ENCODE data around the gene USP14.
A peak's percentile ranks its signal among the peaks of the same experiment; 100 is the strongest.
"Not testable (repeated sequence)": the region's sequence is repeated elsewhere in the genome, so short reads cannot be mapped to it uniquely, and the experiment has no call there.

The USP14 gene

DNA sequence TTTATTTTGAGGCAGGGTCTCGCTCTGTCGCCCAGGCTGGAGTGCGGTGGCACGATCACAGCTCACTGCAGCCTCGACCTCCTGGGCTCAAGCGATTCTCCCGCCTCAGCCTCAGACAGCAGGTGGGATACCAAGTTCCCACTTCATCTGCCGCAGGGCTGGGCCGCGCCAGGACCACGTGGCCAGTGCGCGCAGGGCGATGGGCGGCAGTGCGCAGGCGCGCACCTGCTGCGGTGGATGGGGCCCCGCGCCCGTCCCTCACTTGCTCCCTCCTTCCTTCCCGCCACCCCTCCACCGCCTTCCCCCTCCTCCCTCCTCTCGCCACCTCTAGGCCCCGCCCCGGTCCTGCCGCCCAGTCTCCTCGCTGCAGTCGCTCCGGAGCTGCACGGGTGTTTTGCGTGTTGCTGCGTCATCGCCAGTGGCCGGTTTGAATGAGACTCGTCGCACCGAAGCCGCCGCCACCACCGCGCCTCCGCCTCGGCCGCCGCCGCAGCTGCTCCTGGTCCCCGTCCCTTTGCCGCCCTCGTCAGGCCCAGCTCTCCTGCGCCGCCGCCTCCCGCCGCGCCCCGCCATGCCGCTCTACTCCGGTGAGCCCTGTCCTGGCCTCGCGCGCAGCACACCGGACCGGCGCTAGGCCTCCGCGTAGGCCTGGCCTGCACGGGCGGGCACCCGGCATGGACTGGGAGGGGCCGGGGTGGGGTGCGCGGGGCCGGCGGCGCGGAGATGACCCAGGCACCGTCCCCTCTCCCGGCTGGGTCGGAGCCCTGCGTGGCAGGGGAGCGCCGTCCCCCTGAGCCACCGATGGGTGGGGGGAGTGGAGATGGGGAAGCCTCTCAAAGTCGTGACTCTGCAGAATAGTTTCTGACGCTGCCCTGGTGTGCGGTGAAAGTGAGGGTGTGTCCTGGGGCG is at the start of gene USP14:
Gene USP14 (plus strand): TSS at position 430 of the 909 bp plus-strand sequence. CDS start 142 bp downstream, at position 572.
- peak; percentile 52 for DNase-seq

DNA sequence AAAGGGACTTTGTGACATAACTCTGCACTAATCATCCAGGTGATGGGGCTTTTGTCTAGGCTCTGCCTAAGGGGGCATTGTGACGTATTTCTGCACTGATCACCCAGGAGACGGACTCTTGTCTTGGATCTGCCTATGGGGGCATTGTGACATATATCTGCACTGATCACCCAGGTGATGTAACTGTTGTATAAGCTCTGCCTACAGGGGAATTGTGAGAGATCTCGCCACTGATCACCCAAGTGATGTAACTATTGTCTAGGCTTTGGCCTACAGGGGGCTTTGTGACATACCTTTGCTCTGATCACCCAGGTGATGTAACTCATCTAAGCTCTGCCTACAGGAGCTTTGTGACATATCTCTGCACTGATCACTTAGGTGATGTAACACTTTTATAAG is 49.7 kb upstream of the USP14 start:
- DNase-seq, result not testable (repeated sequence)

DNA sequence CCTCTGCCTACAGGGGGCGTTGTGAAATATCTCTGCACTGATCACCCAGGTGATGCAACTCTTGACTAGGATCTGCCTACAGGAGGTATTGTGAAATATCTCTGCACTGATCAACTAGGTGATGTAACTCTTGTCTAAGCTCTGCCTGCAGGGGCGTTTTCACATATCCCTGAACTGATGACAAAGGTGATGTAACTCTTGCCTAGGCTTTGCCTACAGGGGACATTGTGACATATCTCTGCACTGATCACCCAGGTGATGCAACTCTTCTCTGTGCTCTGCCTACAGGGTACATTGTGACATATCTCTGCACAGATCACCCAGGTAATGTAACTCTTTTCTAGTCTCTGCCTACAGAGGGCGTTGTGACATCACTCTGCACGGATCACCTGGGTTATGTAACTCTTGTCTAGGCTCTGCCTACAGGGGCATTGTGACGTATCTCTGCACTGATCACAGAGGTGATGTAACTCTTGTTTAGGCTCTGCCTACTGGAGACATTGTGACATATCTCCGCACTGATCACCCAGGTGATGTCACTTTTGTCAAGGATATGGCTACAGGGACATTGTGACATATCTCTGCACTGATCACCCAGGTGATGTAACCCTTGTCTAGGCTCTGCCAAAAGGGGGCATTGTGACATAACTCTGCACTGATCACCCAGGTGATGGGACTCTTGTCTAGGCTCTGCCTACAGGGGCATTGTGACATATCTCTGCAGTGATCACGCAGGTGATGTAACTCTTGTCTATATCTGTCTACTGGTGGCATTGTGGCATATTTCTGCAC is 49.0 kb upstream of the USP14 start:
- DNase-seq, result not testable (repeated sequence)

DNA sequence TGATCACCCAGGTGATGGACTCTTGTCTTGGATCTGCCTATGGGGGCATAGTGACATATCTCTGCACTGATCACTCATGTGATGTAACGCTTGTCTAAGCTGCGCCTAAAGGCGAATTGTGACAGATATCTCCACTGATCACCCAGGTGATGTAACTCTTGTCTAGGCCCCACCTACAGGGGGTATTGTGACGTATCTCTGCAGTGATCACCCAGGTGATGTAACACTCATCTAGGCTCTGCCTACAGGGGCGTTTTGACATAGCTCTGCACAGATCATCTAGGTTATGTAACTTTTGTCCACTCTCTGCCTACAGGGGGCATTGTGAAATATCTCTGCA is 48.5 kb upstream of the USP14 start:
- not testable (repeated sequence) for DNase-seq

DNA sequence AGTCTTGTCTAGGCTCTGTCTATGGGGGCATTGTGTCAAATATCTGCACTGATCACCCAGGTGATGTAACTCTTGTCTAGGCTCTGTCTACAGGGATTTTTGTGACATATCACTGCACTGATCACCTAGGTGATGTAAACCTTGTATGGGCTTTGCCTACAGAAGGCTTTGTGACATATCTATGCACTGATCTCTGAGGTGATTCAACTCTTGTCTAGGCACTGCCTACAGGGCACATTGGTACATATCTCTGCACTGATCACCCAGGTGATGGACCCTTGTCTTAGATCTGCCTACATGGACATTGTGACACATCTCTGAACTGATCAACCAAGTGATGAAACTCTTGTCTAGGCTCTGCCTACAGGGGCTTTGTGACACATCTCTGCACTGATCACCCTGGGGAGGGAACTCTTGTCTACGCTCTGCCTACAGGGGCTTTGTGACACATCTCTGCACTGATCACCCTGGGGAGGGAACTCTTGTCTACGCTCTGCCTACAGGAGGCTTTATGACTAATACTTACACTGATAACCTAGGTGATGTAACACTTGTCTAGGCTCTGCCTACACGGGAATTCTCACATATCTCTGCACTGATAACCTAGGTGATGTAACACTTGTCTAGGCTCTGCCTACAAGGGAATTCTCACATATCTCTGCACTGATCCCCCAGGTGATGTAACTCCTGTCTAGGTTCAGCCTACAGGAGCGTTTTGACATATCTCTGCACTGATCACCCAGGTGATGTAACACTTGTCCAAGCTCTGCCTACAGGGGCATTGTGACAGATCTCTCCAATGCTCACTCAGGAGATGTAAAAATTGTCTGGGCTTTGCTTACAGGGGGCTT is 47.8 kb upstream of the USP14 start:
- DNase-seq, result not testable (repeated sequence)

GRCh38 chr18:111306-112014 is 46.9 kb upstream of the USP14 start:
- DNase-seq, result no peak

DNA sequence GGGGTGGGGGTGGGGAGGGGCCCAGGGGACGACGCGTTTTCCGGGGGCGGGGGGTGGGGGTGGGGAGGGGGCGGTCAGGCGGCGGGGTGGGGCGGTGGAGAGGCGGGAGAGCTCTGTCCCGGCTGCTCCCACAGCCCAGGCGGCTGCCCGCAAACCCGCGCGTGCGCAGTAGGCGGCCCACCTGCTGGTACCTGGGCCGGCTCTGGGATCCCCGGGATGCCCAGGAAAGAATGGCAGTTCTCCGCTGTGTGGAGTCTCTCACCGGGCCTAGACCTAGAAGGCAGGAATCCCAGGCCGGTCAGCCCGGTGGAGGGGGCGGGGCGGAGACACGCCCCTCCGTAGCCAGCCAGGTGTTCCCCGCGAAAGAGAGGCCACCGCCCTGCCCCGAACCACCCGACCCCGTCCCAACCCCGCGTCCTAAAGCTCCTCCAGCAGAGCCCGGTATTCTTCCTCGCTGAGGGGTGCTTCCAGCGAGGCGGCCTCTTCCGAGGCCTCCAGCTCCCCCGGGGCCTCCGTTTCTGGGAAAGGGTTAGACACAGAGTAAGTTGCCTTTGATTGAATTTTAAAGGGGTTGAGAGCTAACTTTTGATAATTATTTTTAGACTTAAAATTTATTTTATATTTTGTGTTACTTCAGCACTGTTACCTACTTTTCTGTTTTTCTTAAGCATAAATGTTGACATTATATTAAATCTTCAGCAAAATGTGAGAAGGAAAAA is 46.2 kb upstream of the USP14 start:
- not testable (repeated sequence) for DNase-seq

DNA sequence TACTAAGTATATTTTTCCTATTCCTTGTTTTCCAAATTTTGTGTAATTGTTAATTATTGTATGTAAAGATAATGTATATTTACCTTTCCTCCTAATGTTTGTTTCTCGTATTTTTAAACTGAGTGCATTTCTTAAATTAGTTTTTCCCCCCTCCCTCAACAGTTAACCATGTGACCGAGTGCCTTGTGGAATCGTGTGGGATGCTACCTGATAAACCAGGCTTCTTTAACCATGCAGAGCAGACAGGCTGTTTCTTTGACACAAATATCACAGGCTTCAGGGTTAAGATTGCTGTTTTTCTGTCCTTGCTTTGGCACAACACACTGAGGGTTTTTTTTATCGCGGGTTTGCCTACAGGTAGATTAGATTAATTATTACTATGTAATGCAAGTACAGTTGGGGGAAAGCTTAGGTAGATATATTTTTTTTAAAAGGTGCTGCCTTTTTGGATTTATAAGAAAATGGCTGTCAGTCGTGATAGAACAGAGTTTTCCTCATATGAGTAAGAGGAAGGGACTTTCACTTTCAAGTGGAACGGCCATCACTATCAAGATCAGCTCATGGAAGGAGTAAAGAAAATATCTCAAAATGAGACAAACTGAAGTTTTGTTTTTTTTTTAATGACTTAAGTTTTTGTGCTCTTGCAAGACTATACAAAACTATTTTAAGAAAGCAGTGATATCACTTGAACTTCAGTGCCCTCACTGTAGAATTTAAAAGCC is 37.7 kb upstream of the USP14 start:
- DNase-seq, result not testable (repeated sequence)

GRCh38 chr18:135045-135444 is 23.3 kb upstream of the USP14 start:
- DNase-seq, result no peak

DNA sequence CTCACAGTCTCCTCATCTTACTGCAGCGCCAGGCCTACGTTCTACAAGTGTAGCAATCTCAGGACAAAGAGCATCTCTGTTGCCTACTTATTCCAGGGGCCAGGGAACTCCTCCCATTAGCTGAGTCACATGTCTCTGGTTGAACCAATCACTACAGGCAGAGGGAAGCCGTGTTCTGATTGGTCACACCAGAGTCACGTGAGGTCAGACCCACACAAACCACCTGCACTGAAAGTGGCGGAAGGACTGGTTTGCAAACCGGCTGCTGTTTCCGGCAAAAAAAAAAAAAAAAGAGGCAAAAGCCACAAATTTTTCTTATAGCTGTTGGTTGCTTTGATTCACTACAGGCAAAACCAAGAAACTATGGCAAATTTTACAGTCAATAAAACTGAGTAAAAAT is 21.9 kb upstream of the USP14 start:
- DNase-seq, result no peak

DNA sequence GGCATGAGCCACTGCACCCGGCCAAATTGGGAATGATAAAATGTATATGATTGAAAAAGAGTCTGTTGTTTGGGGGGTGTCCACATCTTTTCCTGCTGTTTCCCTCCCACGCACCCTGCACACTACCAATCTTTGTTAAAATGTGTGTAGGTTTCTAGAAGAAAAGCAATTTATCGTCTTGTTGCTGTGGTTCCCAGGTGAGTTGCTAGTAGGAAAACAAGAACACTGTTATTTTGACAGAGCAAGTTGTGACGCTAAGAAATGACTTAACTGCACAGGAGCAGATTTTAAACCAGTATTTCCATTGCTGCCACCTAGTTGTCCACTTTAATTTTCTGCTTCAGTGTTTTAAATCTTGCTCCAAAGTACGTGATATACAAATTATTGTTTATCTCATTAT is 21.0 kb upstream of the USP14 start:
- DNase-seq, result no peak

GRCh38 chr18:140670-141266 is 17.6 kb upstream of the USP14 start:
- no peak for DNase-seq

DNA sequence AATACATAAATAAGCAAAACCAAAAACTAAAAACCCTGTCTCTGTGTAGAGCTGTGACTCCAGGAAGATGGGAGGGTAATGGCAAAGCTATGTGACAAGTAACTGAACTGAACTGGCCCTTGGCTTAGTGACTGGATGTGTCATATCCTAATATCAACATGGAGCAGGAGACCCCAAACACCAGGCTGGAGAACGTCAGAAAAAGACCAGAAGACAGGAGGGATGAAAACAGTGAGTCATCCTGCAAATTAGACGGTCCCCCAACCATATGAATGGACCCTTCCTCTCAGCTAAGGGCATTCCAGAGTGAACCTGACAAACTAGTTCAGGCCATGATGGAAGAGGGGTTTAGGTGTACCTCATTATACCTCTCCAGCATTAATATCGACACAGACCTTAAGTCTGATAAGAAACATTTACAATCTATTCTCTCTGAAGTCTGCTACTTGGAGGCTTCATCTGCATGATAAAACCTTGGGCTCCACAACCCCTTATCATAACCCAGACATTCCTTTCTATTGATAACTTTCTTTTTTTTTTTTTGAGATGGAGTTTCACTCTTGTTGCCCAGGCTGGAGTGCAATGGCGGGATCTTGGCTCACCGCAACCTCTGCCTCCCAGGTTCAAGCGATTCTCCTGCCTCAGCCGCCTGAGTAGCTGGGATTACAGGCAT is 15.6 kb upstream of the USP14 start:
- not testable (repeated sequence) for DNase-seq

DNA sequence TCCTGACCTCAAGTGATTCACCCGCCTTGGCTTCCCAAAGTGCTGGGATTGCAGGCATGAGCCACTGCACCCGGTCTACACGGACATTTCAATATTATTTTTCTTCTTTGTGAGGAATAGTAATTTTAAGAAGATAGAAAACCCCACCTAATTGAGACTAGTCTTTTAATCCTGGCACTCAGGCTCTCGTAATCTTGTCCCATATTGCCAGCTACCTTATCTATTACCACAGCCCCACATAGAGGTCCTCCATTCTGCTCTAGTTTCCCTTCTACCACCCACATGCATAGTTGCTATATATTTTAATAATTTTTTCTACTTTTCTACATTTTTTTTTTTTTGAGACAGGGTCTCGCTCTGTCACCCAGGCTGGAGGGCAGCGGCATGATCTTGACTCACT is 9.5 kb upstream of the USP14 start:
- no peak for DNase-seq

- no peak for DNase-seq
Observed at GRCh38 chr18:154151-154550, 4.2 kb upstream of the USP14 start.

- DNase-seq, result no peak
Observed at GRCh38 chr18:155688-156087, 2.7 kb upstream of the USP14 start.

DNA sequence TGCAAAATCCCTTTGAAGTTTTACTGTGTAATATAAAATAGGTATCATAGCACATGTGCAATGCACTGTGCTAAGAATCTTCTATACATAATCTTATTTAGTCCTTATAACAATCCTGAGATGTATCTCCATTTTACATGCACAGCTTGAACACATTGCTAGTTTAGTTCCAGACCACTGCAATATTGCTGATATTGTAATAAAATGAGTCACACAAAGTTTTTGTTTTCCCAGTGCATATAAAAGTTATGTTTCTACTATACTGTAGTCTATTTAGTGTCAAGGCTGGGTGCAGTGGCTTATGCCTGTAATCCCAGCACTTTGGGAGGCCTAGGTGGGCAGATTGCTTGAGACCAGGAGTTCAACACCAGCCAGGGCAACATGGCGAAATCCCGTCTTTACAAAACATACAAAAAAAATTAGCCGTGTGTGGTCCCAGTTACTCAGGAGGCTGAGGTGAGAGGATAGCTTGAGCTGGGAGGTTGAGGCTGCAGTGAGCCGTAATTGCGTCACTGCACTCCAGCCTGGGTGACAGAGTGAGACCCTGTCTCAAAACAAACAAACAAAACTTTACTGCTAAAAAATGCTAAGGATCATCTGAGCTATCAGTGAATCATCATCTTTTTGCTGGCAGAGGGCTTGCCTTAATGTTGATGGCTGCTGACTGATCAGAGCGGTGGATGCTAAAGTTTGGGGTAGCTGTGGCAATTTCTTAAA is 1.7 kb upstream of the USP14 start:
- DNase-seq, result no peak

GRCh38 chr18:159037-159652 is 788 bp downstream of the USP14 start:
- DNase-seq, result no peak

DNA sequence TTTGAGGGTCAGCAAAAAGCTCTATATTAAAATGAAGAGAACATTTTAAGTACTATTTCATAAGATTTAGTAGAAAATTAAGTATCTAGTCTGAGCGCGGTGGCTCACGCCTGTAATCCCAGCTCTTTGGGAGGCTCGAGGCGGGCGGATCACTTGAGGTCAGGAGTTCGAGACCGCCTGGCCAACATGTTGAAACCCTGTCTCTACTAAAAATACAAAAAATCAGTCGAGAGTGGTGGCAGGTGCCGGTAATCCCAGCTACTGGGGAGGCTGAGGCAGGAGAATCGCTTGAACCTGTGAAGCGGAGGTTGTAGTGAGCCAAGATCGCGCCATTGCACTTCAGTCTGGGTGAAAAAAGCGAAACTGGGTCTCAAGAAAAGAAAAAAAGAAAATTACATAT is 1.6 kb downstream of the USP14 start:
- no peak for DNase-seq

Data from cortex of kidney (tissue), 1 donor.